ENCODE measurements around the gene TNFAIP2. TPM values are rescaled to one million over a fixed set of nuclear protein-coding genes. Genes with fewer than 3 reads are reported as not detected.

Gene TNFAIP2
- total RNA-seq, 1 donor from 2014 or later: 18.2 TPM

DNA sequence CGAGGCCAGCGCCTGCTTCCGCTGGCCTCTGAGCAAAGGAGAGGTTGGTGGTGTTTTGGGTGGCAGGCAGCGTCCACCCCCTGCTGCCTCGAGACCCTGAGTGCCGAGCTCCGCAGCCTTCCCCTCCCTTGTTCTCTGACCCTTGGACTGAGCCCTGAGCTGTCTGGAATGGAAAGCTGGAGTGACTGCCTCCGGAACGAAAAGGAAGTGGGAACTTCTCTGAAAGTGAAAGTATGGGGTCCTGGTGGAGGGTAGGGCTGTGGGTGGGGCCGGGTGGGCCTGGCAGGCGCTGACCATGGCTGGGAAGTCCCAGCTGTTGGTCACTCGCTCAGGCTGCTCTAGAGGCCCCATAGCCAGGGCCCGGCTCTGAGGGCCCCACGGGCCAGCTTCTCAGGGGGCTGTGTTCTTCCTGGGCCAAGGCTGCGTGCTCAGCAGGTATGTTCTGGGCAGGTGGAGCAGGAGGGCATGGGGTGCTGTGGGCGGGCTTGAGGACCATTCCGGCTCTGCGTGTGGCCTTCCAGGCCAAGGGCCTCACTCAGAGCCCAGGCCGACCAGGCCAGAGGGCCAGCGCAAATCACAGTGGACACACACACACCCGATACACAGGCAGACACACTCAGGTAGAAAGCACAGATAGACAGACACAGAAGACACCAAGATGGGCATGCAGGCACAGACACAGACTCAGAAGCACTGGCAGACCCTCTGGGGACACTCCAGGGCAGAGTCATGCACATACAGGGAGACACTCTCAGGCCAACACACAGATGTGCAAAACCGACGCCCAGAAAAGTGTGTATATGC is 28.7 kb upstream of the TNFAIP2 start, which contains the start of gene EXOC3L4:
Gene EXOC3L4, plus strand, starts transcription at position 320 of the 804 bp plus-strand sequence. CDS start 5,495 bp downstream, outside the sequence.
- no peak for DNase-seq

DNA sequence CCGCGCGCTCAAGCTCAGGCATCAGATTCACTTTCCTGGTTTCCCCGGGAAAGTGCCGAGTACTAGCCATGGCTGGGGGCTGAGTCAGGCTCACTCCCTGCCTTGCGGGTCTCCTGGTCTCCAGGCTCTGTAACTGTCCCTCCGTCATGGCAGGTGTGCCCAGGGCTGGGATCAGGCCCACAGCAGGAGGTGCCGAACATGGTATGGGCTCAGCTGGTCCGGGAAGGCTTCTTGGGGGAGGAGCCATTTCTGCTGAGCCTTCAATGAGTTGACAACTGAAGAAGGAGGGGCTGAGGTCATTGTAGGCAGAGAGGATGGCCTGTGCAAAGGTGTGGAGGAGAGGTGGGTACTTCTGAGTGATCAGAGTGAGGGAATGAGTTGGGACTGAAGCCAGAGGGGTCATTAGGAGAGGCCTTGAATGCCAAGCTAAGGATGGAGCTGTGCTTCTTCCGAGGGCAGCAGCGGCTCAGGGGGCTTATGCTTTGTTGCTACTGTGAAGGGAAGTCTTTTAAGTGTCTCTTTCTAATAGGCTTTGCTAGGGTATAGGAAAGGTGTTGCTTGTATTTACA is 28.0 kb upstream of the TNFAIP2 start:
- DNase-seq: no peak

- DNase-seq: no peak
Observed at GRCh38 chr14:103096387-103096786, 26.9 kb upstream of the TNFAIP2 start.

DNA sequence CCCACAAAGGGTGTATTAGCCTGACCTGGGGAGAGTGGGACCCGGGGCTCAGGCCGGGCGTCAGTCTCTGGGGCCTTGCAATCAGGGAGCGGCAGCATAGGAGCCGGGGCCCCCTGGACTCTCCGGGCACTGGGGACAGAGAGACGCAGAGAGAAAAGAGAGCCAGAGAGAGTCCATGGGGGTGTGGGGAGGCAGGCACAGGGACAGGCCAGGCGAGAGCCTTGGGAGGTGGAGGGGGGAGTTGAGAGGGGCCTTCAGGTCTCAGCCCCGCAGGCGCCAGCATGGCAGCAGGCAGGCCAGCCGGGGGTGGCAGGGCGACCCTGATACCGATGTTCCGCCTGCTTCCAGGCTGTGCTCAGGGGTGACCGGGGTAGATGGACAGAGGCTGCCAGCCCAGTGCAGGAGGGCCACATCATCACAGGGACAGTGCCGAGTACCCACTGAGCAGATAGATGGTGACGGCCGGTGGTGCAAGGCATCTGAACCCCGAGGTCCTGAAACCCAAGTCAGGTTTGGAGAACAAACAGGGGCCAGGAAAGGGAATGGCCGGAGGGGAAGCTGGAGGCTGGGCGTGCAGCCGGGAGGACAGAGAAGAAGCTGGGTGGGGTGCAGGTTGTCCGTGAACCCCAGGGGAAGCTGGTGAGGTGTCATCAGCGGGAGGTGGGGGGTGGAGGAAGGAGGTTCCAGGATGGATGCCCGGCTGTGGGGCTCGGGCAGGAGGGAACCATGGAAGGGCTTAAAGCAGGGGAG is 25.8 kb upstream of the TNFAIP2 start:
- no peak for DNase-seq

DNA sequence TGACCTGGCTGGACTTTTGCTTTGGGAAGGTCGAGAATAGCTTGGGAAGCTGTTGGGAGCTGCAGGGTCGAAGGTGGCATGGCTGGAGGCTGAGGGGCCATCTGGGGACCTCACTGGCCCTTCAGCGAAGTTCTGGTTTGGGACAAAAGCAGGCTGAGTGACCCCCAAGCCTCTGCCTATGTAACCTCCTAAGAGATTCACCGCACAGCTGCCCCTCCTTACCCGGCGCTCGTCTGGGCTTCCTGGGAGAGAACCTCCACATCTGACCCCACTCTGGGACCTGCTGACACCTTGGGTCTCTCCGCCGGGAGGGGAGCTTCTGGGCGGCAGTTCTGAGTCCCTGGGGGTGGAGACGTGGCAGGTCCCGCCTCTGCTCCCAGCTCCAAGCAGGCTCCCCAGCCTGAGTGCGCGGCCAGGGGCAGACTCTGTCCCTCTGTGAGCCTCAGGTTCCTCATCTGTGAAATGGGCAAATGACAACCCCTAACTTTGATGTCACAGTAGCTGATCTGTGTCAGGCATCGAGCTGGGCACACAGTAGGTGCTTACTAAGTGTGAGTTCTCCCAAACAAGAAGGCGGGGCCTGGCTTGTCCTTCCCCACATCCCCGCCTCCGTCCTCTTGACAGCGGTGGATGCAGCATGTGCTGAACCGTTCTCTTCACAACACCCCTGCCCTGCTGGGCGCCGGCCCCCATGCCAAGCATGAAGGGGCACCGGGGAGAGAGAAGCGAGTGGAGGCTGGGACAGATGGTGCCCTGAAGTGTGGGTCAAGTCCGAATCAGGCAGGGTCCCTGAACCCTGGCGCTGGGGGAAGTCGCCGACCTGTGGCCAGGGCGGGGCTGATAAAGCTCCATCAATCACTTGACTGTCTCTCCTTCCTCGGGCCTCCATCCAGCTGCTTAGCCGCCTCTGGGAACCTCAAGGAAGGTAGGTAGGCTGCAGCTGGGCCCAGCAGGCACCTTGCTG is 25.0 kb upstream of the TNFAIP2 start:
- no peak for DNase-seq

DNA sequence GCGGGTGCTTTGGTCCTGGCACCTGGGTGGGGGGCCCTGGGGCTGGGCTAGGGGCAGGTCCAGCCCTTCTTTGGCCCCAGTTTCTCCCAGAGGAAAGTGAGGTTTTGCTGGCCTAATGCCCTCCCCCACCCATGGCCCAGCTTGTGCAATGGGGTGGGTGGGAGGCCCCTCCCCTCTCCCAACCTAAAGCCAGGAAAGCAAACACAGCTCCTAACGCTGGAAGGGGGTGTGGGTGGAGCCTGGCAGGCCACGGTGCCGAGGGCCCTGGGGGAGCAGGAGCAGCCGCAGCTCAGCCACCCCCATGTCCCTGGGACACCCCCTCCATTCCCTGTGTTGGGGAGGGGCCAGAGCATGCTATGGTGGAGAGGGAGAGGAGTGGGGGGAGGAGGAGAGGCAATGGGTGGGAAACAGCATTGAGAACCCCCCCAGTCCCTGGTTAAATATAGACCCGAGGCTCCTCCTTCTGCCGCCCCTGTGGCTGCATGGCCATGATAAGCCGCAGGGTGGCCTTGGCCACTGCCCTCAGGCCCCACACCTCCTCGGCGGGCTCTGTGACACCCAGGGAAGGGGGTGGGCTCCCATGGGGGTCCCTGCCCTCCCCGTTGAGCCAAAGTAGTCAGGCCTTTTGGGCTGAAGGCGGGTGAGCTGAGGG is 24.1 kb upstream of the TNFAIP2 start:
- no peak for DNase-seq

GRCh38 chr14:103099733-103100280 is 23.5 kb upstream of the TNFAIP2 start:
- no peak for DNase-seq

- DNase-seq: no peak
Observed at GRCh38 chr14:103100281-103101121, 22.8 kb upstream of the TNFAIP2 start.

GRCh38 chr14:103101257-103101962 is 21.9 kb upstream of the TNFAIP2 start:
- DNase-seq: no peak

- DNase-seq: no peak
Observed at GRCh38 chr14:103101963-103102688, 21.1 kb upstream of the TNFAIP2 start.

GRCh38 chr14:103102689-103103260 is 20.5 kb upstream of the TNFAIP2 start:
- no peak for DNase-seq

DNA sequence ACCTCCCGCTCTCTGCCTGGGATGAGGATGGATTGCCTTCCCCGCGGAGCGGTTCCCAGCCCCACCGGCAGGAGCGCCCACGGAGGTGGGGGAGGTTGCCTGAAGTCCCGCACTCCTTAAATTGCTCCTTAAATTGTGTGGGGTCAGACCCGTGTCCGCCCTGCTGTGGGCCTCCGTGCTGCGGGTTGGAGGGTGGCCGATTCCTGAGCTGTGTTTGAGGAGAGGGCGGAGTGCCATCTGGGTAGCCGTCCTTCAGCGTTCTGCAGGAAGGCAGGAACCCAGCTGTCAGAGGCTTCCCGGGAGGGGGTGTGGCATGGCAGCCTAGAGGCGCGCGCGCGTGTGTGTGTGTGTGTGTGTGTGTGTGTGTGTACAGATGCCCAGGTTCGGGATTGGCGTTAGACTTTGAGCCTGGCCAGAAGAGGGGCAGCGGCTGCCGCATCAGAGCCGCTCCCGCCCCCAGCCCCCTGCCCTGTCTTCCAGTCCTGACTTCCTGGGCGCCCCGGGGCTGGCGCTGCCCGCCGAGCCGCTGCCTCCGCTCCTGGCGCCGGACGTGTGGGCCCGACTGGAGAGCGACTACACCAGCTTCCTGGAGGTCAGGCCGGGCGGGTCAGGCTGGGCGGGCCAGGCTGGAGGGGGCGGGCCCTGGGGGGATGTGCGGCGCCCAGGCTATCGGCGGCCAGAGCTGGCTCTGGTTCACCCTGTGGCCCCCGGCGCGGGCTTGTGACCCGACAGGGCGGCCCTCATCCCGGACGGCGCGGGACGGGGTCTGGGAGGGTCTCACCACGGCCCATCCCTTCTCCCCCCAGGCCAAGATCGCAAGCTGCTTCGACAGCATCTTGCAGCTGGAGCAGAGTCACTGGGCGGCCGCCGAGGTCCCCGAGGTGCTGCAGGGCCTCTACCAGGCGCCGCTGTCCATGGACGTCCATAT is 19.5 kb upstream of the TNFAIP2 start:
- DNase-seq: no peak

DNA sequence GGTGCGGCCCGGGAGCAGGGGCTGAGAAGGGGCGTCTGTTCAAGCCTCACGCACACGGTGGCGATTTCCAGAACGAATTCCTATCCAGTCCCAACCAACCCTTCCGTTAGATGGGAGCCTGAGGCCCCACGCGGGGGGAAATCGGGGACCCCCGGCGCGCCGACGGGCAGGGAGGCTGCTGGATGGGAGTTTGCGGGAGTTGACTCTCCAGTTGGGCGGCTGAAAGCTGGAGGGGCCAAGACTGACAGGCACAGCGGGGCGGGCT is 18.9 kb upstream of the TNFAIP2 start:
- DNase-seq: no peak

- no peak for DNase-seq
Observed at GRCh38 chr14:103104654-103105452, 18.4 kb upstream of the TNFAIP2 start.

DNA sequence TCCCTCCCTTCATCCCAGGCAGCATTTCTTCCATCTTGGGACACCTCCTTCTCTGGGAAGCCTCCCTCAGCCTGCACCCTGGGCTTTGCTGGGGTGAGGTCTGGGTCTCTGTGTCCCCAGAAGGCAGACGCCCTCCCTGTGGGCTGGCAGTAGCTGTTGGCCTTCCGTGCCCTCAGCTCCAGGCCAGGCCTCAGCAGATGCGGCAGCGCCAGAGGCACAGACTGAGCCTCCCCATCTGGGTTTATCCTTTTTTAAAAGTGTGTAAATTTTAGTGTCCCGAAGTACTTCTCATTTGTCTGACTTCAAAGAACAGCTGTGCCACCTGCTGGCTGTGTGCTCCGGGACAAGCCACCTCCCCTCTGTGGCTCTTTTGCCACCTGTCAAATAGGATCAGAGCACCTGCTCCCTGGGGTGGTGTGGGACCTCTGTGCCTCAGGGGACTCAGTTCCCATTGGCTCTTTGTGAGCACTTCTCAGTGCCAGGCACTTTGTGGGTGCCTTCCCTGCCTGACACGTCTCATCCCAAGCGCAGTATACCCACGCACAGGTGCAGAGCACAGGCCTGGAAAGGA is 17.6 kb upstream of the TNFAIP2 start:
- DNase-seq: no peak

DNA sequence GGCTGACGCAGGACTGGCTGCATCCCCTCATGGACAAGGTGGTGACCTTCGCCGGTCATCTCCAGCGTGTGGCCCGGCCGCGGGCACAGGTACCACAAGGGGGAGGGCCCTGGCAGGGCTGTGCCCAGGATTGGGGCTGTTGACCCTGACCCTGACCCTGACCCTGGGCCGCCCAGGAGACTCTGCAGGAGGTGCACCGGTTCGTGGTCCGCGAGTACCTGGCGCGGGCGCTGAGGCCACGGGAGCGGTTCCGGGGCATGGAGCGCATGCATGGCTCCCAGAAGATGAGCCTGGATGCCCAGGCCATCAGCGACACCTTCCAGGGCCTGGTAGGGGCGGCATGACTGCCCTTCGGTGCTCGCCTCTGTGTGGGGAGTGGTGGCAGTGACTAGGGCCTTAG is 15.8 kb upstream of the TNFAIP2 start:
- no peak for DNase-seq

All from occipital lobe (tissue), 2 donors.